Right lobe of liver (tissue), 6 donors: ENCODE results near the gene DDX3X. TPM values are rescaled to one million over a fixed set of nuclear protein-coding genes. Genes with fewer than 3 reads are reported as not detected.

Source experiments
- ATAC-seq, 4 donors: fragments of 200-7000 bp; cut with Tn5 transposase; one replicate each; pipeline ENCODE4 v1.9.1; 2020; ENCODE audit warnings: mild to moderate bottlenecking in 4 of 4, moderate library complexity in 4 of 4
- DNase-seq, 3 donors: peaks; one replicate each; pipeline ENCODE4 v3.0.0-alpha.2; 2020
- H3K27ac ChIP-seq, 3 donors: fragments of 200-600 bp; one replicate each; pipeline ENCODE4 v1.8.0; 2022
- H3K27me3 ChIP-seq, 2 donors: fragments of 200-600 bp; one replicate each; pipeline ENCODE4 v1.8.0; 2022
- H3K36me3 ChIP-seq, 4 donors: fragments of 200-600 bp; sonication (generic) in 1 of 4; one replicate each; pipeline versions ENCODE4 v1.5.1 to v1.8.0; 2017 to 2022; ENCODE audit warnings: control low read depth in 1 of 4
- H3K4me1 ChIP-seq, 4 donors: fragments of 200-600 bp; sonication (generic) in 1 of 4; one replicate each; pipeline versions ENCODE4 v1.5.1 to v1.8.0; 2017 to 2022; ENCODE audit warnings: control low read depth in 1 of 4
- H3K4me3 ChIP-seq, 3 donors: fragments of 200-600 bp; one replicate each; pipeline ENCODE4 v1.8.0; 2022
- H3K9me3 ChIP-seq, 4 donors: fragments of 200-600 bp; sonication (generic) in 1 of 4; one replicate each; pipeline versions ENCODE4 v1.5.1 to v1.8.0; 2017 to 2022; ENCODE audit warnings: control low read depth in 1 of 4
- CTCF ChIP-seq, 4 donors: fragments of 200-600 bp in 3 of 4; fragments of 450-650 bp in 1 of 4; IDR thresholded peaks; one replicate each; pipeline versions ENCODE4 v1.5.1 to v1.8.0; 2016 to 2022; ENCODE audit warnings: antibody characterized with exemption in 4 of 4, mild to moderate bottlenecking in 2 of 4
- POLR2A ChIP-seq: fragments of 450-650 bp; IDR thresholded peaks from one replicate; pipeline ENCODE4 v1.6.1; 2017; ENCODE audit warnings: antibody characterized with exemption, mild to moderate bottlenecking
- WGBS: methylation state at CpG from one replicate; pipeline ENCODE4 v1.1.6; 2018; ENCODE audit warnings: low coverage, low lambda C conversion rate; ENCODE audit not compliant: insufficient coverage; ENCODE audit errors: missing lambda C conversion rate; 5-methylcytosine and 5-hydroxymethylcytosine counted together
- intact Hi-C, 2 donors: fragments of 100-400 bp; cut with DNase I; formaldehyde crosslinking; loops; one replicate each; pipeline versions ENCODE4 v1.11.2 to v1.14.1; 2022
- total RNA-seq, 6 experiments: library from RNA; depleted of rRNA in 2 of 6; stranded (reverse); fragments of >200 nt in 2 of 6; fragmentation: NEBNext Ultra II Directional in 3 of 6; extraction: Animal tissue kit (Norgen Biotek cat#: 25700) in 3 of 6; gene quantifications; one replicate each; pipeline versions ENCODE4 v1.1.0 to v1.2.4, GENCODE V29; 2016 to 2023
- donor health status: DM: no; HTN: yes; CAD: no.
- donor health status: DM: no; HTN: no; CAD: no.
- donor health status: DM: no; HTN: no; CAD: no.
- donor health status: DM: no; HTN: yes; CAD: no.
- donor health status: DM: no; HTN: yes; CAD: no.

The DDX3X gene
- total RNA-seq, 6 experiments from 2014 or later: 85.1 to 210 (median 138) TPM

DNA sequence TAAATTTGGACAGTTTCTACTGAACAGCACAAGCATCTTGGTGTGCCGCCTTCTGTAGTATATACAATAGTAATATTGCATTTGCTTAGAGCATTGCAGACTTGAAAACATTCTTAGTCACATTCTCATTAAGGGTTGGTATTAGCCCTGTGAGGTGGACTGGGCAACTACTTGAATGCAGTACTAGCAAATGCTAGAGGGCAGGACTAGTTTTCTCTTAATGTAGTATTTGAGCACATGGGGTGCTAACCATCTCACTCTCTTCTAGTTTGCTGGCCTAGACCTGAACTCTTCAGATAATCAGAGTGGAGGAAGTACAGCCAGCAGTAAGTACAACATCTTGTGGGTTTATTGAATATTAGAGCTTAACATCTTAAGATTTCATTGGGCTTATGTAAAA is 3.2 kb downstream of the DDX3X start:
- DNase-seq (no peak), ATAC-seq (no peak)
- WGBS: 57% methylated on average over 1 of the region's 1 CpG
- intact Hi-C loops: no loop called here
- peaks cover 3 to 40% (median 24%) of the 10 kb centered on the region in 4 donors for H3K36me3 ChIP-seq
- peak overlapping the region in 1 of 3 donors; percentile 99 for H3K27ac ChIP-seq
- TF ChIP-seq POLR2A: no peak
- TF ChIP-seq CTCF (IDR thresholded peaks at IDR 0.05): no peak
- H3K9me3 ChIP-seq: no peaks in the 10 kb centered on the region
- H3K27me3 ChIP-seq: no peaks in the 10 kb centered on the region
- peaks cover 0 to 41% (median 10%) of the 10 kb centered on the region in 4 donors for H3K4me1 ChIP-seq
- peak overlapping the region in 2 of 3 donors; percentile 86 to 95 for H3K4me3 ChIP-seq

DNA sequence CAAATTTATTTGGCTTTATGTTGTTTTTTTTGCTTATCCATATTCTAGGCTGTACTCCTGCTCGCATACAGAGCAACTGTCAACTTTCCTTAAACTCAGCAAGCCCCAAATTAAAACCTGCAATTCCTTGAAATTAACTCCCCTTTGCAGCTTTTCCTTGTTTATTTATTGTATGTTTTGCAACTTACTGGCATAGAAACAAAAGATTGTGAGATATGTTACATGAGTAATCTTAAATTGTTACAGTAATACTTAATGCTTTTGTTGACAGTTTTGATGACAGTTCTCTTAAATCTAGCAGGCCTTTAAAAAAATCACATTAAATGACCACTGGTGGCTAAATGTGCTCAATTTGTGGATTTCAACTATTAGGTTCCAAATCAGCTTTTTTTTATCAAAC is 4.5 kb downstream of the DDX3X start:
- Histone ChIP-seq H3K4me3 (no peak overlapping the region), H3K4me1 (peaks cover 0 to 37% (median 10%) of the 10 kb centered on the region in 4 donors), H3K27ac (no peak overlapping the region), H3K9me3 (no peaks in the 10 kb centered on the region), H3K27me3 (no peaks in the 10 kb centered on the region), H3K36me3 (peaks cover 13 to 52% (median 37%) of the 10 kb centered on the region in 4 donors)
- DNase-seq (no peak), ATAC-seq (no peak)
- WGBS: 61% methylated on average over 1 of the region's 1 CpG
- no peak for TF ChIP-seq CTCF (IDR thresholded peaks at IDR 0.05)
- TF ChIP-seq POLR2A: no peak
- intact Hi-C loops: no loop called here

DNA sequence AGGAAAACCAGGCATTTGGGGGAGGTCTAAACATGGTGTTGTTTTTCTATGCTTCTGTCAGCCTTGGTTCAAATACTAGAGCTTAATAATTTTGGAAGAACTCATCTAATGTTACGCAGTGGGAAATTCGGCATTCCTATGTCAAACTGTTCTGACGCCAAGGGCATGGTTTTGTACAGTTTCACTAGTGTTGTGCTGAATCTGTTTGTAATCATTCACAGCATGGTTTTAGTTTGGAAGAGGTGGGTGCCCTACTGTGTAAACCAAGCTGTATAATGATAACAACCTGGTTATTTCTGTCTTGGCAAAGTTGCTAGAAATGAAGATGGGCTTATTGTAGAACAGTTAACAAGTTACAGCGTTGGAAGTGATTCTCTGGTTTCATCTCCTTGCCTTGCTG is 5.2 kb downstream of the DDX3X start:
- peaks cover 18 to 60% (median 41%) of the 10 kb centered on the region in 4 donors for H3K36me3 ChIP-seq
- DNase-seq (no peak), ATAC-seq (no peak)
- TF ChIP-seq CTCF (IDR thresholded peaks at IDR 0.05): no peak
- TF ChIP-seq POLR2A: no peak
- H3K27ac ChIP-seq: no peak overlapping the region
- intact Hi-C loops: no loop called here
- no peaks in the 10 kb centered on the region for H3K9me3 ChIP-seq
- peaks cover 0 to 37% (median 10%) of the 10 kb centered on the region in 4 donors for H3K4me1 ChIP-seq
- no peak overlapping the region for H3K4me3 ChIP-seq
- H3K27me3 ChIP-seq: no peaks in the 10 kb centered on the region
- 74% methylated on average over 4 of the region's 4 CpGs for WGBS

DNA sequence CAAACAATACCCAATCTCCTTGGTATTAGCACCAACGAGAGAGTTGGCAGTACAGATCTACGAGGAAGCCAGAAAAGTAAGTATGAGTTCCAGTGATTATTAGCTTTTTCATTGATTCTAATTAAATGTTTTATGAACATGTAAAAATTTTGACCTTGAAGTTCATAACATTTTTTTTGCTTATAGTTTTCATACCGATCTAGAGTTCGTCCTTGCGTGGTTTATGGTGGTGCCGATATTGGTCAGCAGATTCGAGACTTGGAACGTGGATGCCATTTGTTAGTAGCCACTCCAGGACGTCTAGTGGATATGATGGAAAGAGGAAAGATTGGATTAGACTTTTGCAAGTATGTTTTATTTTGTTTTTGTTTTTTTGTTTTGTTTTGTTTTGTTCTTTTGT is 10.1 kb downstream of the DDX3X start:
- no peaks in the 10 kb centered on the region for H3K27me3 ChIP-seq
- no peak for ATAC-seq
- no peak overlapping the region for H3K4me3 ChIP-seq
- no peak overlapping the region for H3K27ac ChIP-seq
- TF ChIP-seq POLR2A (no peak), CTCF (IDR thresholded peaks at IDR 0.05) (no peak)
- intact Hi-C loops: no loop called here
- no peaks in the 10 kb centered on the region for H3K9me3 ChIP-seq
- 81% methylated on average over 9 of the region's 9 CpGs for WGBS
- H3K36me3 ChIP-seq: peaks cover 45 to 99% (median 72%) of the 10 kb centered on the region in 4 donors
- no peak for DNase-seq
- H3K4me1 ChIP-seq: peaks cover 0 to 3% (median 0%) of the 10 kb centered on the region in 4 donors

DNA sequence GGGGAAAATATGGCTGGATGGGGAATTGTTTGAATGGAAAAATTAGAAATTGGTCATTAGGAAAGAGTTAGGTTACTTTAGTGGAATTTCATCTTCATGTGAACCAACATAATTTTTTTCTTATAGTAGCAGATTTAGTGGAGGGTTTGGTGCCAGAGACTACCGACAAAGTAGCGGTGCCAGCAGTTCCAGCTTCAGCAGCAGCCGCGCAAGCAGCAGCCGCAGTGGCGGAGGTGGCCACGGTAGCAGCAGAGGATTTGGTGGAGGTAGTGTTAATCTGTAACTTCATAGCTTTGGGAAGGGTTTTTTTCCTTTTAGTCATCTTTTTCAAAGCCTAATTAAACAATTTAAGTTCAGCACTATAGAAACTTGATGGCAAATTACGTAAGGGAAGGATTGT is 13.2 kb downstream of the DDX3X start:
- Histone ChIP-seq H3K4me1 (no peaks in the 10 kb centered on the region), H3K27ac (no peak overlapping the region), H3K4me3 (no peak overlapping the region), H3K36me3 (peaks cover 41 to 85% (median 56%) of the 10 kb centered on the region in 4 donors), H3K27me3 (no peaks in the 10 kb centered on the region), H3K9me3 (no peaks in the 10 kb centered on the region)
- TF ChIP-seq CTCF (IDR thresholded peaks at IDR 0.05): no peak
- no peak for TF ChIP-seq POLR2A
- intact Hi-C loops: no loop called here
- DNase-seq: no peak
- no peak for ATAC-seq
- WGBS: 92% methylated on average over 6 of the region's 8 CpGs
